ENCODE measurements around the gene PTPRG.
"Not testable (repeated sequence)": the region's sequence is repeated elsewhere in the genome, so short reads cannot be mapped to it uniquely, and the experiment has no call there.

The PTPRG gene

GRCh38 chr3:61685755-61686154, 124.4 kb downstream of the PTPRG start:
- no peak for DNase-seq (ENCODE audit: low spot score)

- no peak for DNase-seq (ENCODE audit: low spot score)
These were observed 124.9 kb downstream of the PTPRG start for GRCh38 chr3:61686228-61686648.

- no peak for DNase-seq (ENCODE audit: low spot score)
These were observed 125.8 kb downstream of the PTPRG start for GRCh38 chr3:61687206-61687605.

GRCh38 chr3:61687663-61688306, 126.4 kb downstream of the PTPRG start:
- no peak for DNase-seq (ENCODE audit: low spot score)

GRCh38 chr3:61688307-61688984, 127.1 kb downstream of the PTPRG start:
- DNase-seq (ENCODE audit: low spot score): no peak

- DNase-seq (ENCODE audit: low spot score): no peak
These were observed 128.6 kb downstream of the PTPRG start for GRCh38 chr3:61690016-61690415.

- DNase-seq (ENCODE audit: low spot score): no peak
These were observed 130.1 kb downstream of the PTPRG start for GRCh38 chr3:61691466-61691865.

GRCh38 chr3:61697301-61697700, 135.9 kb downstream of the PTPRG start:
- DNase-seq (ENCODE audit: low spot score): no peak

GRCh38 chr3:61698278-61699072, 137.1 kb downstream of the PTPRG start:
- DNase-seq (ENCODE audit: low spot score): not testable (repeated sequence)

GRCh38 chr3:61699622-61700021, 138.3 kb downstream of the PTPRG start:
- no peak for DNase-seq (ENCODE audit: low spot score)

- no peak for DNase-seq (ENCODE audit: low spot score)
These were observed 139.6 kb downstream of the PTPRG start for GRCh38 chr3:61701011-61701410.

GRCh38 chr3:61702453-61702852, 141.1 kb downstream of the PTPRG start:
- no peak for DNase-seq (ENCODE audit: low spot score)

GRCh38 chr3:61704807-61705206, 143.4 kb downstream of the PTPRG start:
- DNase-seq (ENCODE audit: low spot score): no peak

GRCh38 chr3:61707492-61707891, 146.1 kb downstream of the PTPRG start:
- DNase-seq (ENCODE audit: low spot score): no peak

GRCh38 chr3:61710920-61711319, 149.5 kb downstream of the PTPRG start:
- not testable (repeated sequence) for DNase-seq (ENCODE audit: low spot score)

- no peak for DNase-seq (ENCODE audit: low spot score)
These were observed 152.9 kb downstream of the PTPRG start for GRCh38 chr3:61714225-61714624.

GRCh38 chr3:61715886-61716527, 154.6 kb downstream of the PTPRG start:
- DNase-seq (ENCODE audit: low spot score): no peak

GRCh38 chr3:61716693-61717092, 155.3 kb downstream of the PTPRG start:
- not testable (repeated sequence) for DNase-seq (ENCODE audit: low spot score)

GRCh38 chr3:61718565-61718964, 157.2 kb downstream of the PTPRG start:
- DNase-seq (ENCODE audit: low spot score): no peak

GRCh38 chr3:61719278-61719977, 158.1 kb downstream of the PTPRG start:
- no peak for DNase-seq (ENCODE audit: low spot score)

GRCh38 chr3:61723038-61723437, 161.7 kb downstream of the PTPRG start:
- DNase-seq (ENCODE audit: low spot score): no peak

- no peak for DNase-seq (ENCODE audit: low spot score)
These were observed 162.8 kb downstream of the PTPRG start for GRCh38 chr3:61724183-61724582.

Measured in activated CD4-positive, alpha-beta T cell treated with anti-CD3 and anti-CD28 coated beads, Interleukin-2, Interleukin-4, amounts not matched to agents 100 ng/mL and 50 ng/mL, durations not matched to agents 16 hours and 8 hours (primary cell).